NCI-H2196 (cell line): ENCODE results near the gene INTS3.

Source experiments
- DNase-seq: peaks from one replicate; lab custom pipeline; 2025; ENCODE audit not compliant: unreplicated experiment; lab: John Stamatoyannopoulos, UW

The INTS3 gene

GRCh38 chr1:153816283-153816889 is 88.5 kb downstream of the INTS3 start:
- DNase-seq: no peak

GRCh38 chr1:153818876-153819275 is 91.0 kb downstream of the INTS3 start:
- no peak for DNase-seq
